ENCODE results near the gene MRPS22.

MRPS22 gene

GRCh38 chr3:139357899-139358298 is 14.1 kb downstream of the MRPS22 start:
- no peak overlapping the region for H3K27ac ChIP-seq
- peaks cover 97% of the 10 kb centered on the region for H3K36me3 ChIP-seq
- H3K4me3 ChIP-seq (ENCODE audit: low read depth, low read length), result no peak overlapping the region
- DNase-seq, result no peak
- H3K9me3 ChIP-seq (ENCODE audit: severe bottlenecking), result no peaks in the 10 kb centered on the region
- H3K27me3 ChIP-seq (ENCODE audit: insufficient read depth, low read depth, severe bottlenecking), result no peaks in the 10 kb centered on the region
- no peak for TF ChIP-seq CTCF (IDR thresholded peaks at IDR 0.05; ENCODE audit: low read depth, low read length)

DNA sequence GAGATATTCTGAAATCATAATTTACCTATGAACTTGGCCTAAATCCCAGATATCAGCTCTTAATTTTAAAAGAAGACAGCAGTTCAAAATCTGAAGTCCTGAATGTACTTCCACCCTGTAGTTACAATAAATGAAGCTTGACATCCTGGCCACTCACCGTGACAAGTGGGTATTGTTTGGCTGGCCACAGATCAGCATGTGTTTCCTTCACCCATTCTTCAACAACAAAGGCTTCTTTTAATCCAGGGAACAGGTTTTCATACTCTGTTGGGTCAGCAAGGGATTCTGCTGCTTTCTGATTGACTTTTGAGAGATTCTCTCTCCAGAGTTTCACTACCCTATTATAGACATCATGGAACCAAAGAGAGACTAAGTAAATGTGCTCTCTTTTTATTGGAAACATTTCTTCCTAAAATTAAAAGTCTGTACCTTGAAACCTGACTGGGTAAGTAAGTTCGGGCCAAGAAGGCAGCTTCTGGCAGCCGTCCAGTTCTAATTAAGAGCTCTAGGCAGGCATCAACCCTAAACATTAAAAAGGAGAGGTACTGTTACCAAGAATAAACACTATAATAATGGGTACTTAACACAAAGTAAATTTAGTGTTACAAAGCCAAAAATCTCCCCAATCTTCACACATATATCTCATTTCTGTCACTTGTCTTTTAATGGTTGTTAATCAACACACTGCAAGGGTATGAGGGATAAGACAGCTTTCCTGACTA is 15.2 kb downstream of the MRPS22 start:
- DNase-seq, result no peak
- no peak for TF ChIP-seq CTCF (IDR thresholded peaks at IDR 0.05; ENCODE audit: low read depth, low read length)
- H3K27ac ChIP-seq, result peak overlapping the region; percentile 54
- H3K36me3 ChIP-seq, result peaks cover 97% of the 10 kb centered on the region
- no peaks in the 10 kb centered on the region for H3K9me3 ChIP-seq (ENCODE audit: severe bottlenecking)
- no peaks in the 10 kb centered on the region for H3K27me3 ChIP-seq (ENCODE audit: insufficient read depth, low read depth, severe bottlenecking)
- no peak overlapping the region for H3K4me3 ChIP-seq (ENCODE audit: low read depth, low read length)

GRCh38 chr3:139361276-139361675 is 17.5 kb downstream of the MRPS22 start:
- Histone ChIP-seq H3K27ac (no peak overlapping the region), H3K9me3 (ENCODE audit: severe bottlenecking) (no peaks in the 10 kb centered on the region), H3K36me3 (peaks cover 97% of the 10 kb centered on the region), H3K27me3 (ENCODE audit: insufficient read depth, low read depth, severe bottlenecking) (no peaks in the 10 kb centered on the region), H3K4me3 (ENCODE audit: low read depth, low read length) (no peak overlapping the region)
- no peak for DNase-seq
- TF ChIP-seq CTCF (IDR thresholded peaks at IDR 0.05; ENCODE audit: low read depth, low read length), result no peak

- TF ChIP-seq CTCF (IDR thresholded peaks at IDR 0.05; ENCODE audit: low read depth, low read length), result no peak
- H3K36me3 ChIP-seq, result peaks cover 100% of the 10 kb centered on the region
Observed at GRCh38 chr3:139364549-139364948, 20.7 kb downstream of the MRPS22 start.

GRCh38 chr3:139374099-139374498 is 30.3 kb downstream of the MRPS22 start:
- no peaks in the 10 kb centered on the region for H3K9me3 ChIP-seq (ENCODE audit: severe bottlenecking)
- no peak for TF ChIP-seq CTCF (IDR thresholded peaks at IDR 0.05; ENCODE audit: low read depth, low read length)
- no peaks in the 10 kb centered on the region for H3K27me3 ChIP-seq (ENCODE audit: insufficient read depth, low read depth, severe bottlenecking)
- no peak overlapping the region for H3K27ac ChIP-seq
- no peak overlapping the region for H3K4me3 ChIP-seq (ENCODE audit: low read depth, low read length)
- DNase-seq, result no peak
- peaks cover 93% of the 10 kb centered on the region for H3K36me3 ChIP-seq

More at GRCh38 chr3:139364549-139364948, 20.7 kb downstream of the MRPS22 start:
- no peaks in the 10 kb centered on the region for H3K27me3 ChIP-seq (ENCODE audit: insufficient read depth, low read depth, severe bottlenecking)
- H3K27ac ChIP-seq, result no peak overlapping the region
- no peak for DNase-seq
- no peak overlapping the region for H3K4me3 ChIP-seq (ENCODE audit: low read depth, low read length)
- H3K9me3 ChIP-seq (ENCODE audit: severe bottlenecking), result no peaks in the 10 kb centered on the region

- TF ChIP-seq CTCF (IDR thresholded peaks at IDR 0.05; ENCODE audit: low read depth, low read length), result no peak
- Histone ChIP-seq H3K9me3 (ENCODE audit: severe bottlenecking) (no peaks in the 10 kb centered on the region), H3K27ac (no peak overlapping the region), H3K36me3 (peaks cover 85% of the 10 kb centered on the region), H3K4me3 (ENCODE audit: low read depth, low read length) (no peak overlapping the region), H3K27me3 (ENCODE audit: insufficient read depth, low read depth, severe bottlenecking) (no peaks in the 10 kb centered on the region)
- no peak for DNase-seq
Observed at GRCh38 chr3:139377378-139377777, 33.6 kb downstream of the MRPS22 start.

All from WERI-Rb-1 (cell line).